DND-41 (cell line): ENCODE results near the gene ORAI2.
"Not testable (repeated sequence)": the region's sequence is repeated elsewhere in the genome, so short reads cannot be mapped to it uniquely, and the experiment has no call there.

Source experiments
- EZH2 ChIP-seq: IDR thresholded peaks from 3 replicates; pipeline ENCODE4 v1.6.1; 2012; ENCODE audit warnings: borderline replicate concordance, low read depth, mild to moderate bottlenecking, moderate library complexity, low read length, inconsistent platforms; ENCODE audit not compliant: severe bottlenecking
- TF ChIP-seq, protein P1 (sequence below): IDR thresholded peaks from 2 replicates; pipeline ENCODE4 v1.5.1; 2012; ENCODE audit warnings: borderline replicate concordance, low read length, moderate library complexity, mild to moderate bottlenecking; ENCODE audit not compliant: poor library complexity, severe bottlenecking; ENCODE audit errors: extremely low read depth

DNA sequence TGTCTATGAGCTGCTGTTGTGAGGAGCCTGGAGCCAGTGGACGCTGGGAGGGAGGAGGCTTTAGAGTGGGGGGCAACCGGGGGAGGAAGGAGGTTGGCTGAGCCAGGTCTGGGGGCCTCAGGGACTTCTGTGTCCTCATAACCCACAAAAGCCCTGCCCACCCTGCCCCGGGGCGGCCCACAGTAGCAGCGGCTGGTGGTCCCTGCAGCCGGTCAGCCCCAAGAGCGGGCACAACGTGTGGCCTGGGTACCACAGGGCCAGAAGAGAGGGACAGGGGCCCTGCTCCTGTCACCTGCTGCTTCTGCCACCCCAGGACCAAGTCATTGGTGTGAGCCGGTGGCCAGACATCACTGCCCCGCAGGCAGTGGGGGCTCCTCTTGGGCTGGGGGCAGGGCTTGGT is 48.6 kb downstream of the ORAI2 start:
- TF ChIP-seq, protein P1, sequence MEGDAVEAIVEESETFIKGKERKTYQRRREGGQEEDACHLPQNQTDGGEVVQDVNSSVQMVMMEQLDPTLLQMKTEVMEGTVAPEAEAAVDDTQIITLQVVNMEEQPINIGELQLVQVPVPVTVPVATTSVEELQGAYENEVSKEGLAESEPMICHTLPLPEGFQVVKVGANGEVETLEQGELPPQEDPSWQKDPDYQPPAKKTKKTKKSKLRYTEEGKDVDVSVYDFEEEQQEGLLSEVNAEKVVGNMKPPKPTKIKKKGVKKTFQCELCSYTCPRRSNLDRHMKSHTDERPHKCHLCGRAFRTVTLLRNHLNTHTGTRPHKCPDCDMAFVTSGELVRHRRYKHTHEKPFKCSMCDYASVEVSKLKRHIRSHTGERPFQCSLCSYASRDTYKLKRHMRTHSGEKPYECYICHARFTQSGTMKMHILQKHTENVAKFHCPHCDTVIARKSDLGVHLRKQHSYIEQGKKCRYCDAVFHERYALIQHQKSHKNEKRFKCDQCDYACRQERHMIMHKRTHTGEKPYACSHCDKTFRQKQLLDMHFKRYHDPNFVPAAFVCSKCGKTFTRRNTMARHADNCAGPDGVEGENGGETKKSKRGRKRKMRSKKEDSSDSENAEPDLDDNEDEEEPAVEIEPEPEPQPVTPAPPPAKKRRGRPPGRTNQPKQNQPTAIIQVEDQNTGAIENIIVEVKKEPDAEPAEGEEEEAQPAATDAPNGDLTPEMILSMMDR, result not testable (repeated sequence)
- not testable (repeated sequence) for TF ChIP-seq EZH2
